CD4-positive, alpha-beta T cell treated with Interleukin-6 for 4 hours (primary cell): ENCODE results near the gene PLCH1.

Source experiments
- DNase-seq: peaks from one replicate; pipeline ENCODE4 v3.0.0-alpha.2; 2020; ENCODE audit warnings: mixed read lengths

Gene PLCH1

GRCh38 chr3:155603302-155603701 lies 141.6 kb downstream of the PLCH1 start:
- no peak for DNase-seq

GRCh38 chr3:155602307-155602706 lies 142.6 kb downstream of the PLCH1 start:
- no peak for DNase-seq

- DNase-seq, result no peak
Observed at GRCh38 chr3:155598671-155599070, 146.2 kb downstream of the PLCH1 start.

- no peak for DNase-seq
Observed at GRCh38 chr3:155596615-155597014, 148.3 kb downstream of the PLCH1 start.

- no peak for DNase-seq
Observed at GRCh38 chr3:155595371-155595770, 149.5 kb downstream of the PLCH1 start.

- DNase-seq, result no peak
Observed at GRCh38 chr3:155594526-155595187, 150.2 kb downstream of the PLCH1 start.

- no peak for DNase-seq
Observed at GRCh38 chr3:155587581-155587980, 157.3 kb downstream of the PLCH1 start.

GRCh38 chr3:155585384-155585783 lies 159.5 kb downstream of the PLCH1 start:
- DNase-seq, result no peak

GRCh38 chr3:155581579-155581978 lies 163.3 kb downstream of the PLCH1 start:
- no peak for DNase-seq

GRCh38 chr3:155572085-155572484 lies 172.8 kb downstream of the PLCH1 start:
- no peak for DNase-seq

GRCh38 chr3:155568295-155568694 lies 176.6 kb downstream of the PLCH1 start:
- DNase-seq, result no peak

GRCh38 chr3:155560594-155560993 lies 184.3 kb downstream of the PLCH1 start:
- DNase-seq, result no peak

- no peak for DNase-seq
Observed at GRCh38 chr3:155560135-155560534, 184.7 kb downstream of the PLCH1 start.

- no peak for DNase-seq
Observed at GRCh38 chr3:155556531-155556930, 188.3 kb downstream of the PLCH1 start.

- no peak for DNase-seq
Observed at GRCh38 chr3:155555479-155556060, 189.3 kb downstream of the PLCH1 start.

- DNase-seq, result no peak
Observed at GRCh38 chr3:155554777-155555451, 190.0 kb downstream of the PLCH1 start.

- no peak for DNase-seq
Observed at GRCh38 chr3:155553780-155554179, 191.1 kb downstream of the PLCH1 start.

- no peak for DNase-seq
Observed at GRCh38 chr3:155553326-155553725, 191.5 kb downstream of the PLCH1 start.

GRCh38 chr3:155550391-155550790 lies 194.5 kb downstream of the PLCH1 start:
- DNase-seq, result no peak

- no peak for DNase-seq
Observed at GRCh38 chr3:155549087-155549486, 195.8 kb downstream of the PLCH1 start.

GRCh38 chr3:155548195-155548594 lies 196.7 kb downstream of the PLCH1 start:
- no peak for DNase-seq

- no peak for DNase-seq
Observed at GRCh38 chr3:155535098-155535497, 209.8 kb downstream of the PLCH1 start.

GRCh38 chr3:155528579-155528978 lies 216.3 kb downstream of the PLCH1 start:
- no peak for DNase-seq

- no peak for DNase-seq
Observed at GRCh38 chr3:155525324-155525833, 219.5 kb downstream of the PLCH1 start.
